Adrenal gland (tissue), 5 donors: ENCODE measurements around the gene DMD.

Experiments
- CTCF ChIP-seq, 6 experiments: fragments of 450-650 bp in 4 of 6; fragments of 200-600 bp in 2 of 6; sonication (generic) in 1 of 6; IDR thresholded peaks; 1 replicate in 5 of 6; 2 replicates in 1 of 6; pipeline versions ENCODE4 v1.5.1 to v1.8.0; 2016 to 2021; ENCODE audit warnings: antibody characterized with exemption in 6 of 6, mild to moderate bottlenecking in 2 of 6, moderate library complexity in 1 of 6
- POLR2A ChIP-seq, 2 donors: fragments of 450-650 bp; IDR thresholded peaks; one replicate each; pipeline ENCODE4 v1.6.1; 2017; ENCODE audit warnings: antibody characterized with exemption in 2 of 2, mild to moderate bottlenecking in 2 of 2, moderate library complexity in 1 of 2
- donor health status: DM: no; HTN: no; CAD: no.

- TF ChIP-seq CTCF (IDR thresholded peaks at IDR 0.05) (no peak), POLR2A (IDR thresholded peaks at IDR 0.05) (no peak)
Observed at GRCh38 chrX:32839781-32840180, 371.6 kb downstream of the DMD start.
